DND-41 (cell line): ENCODE measurements around the gene TSPAN5.
A peak's percentile ranks its signal among the peaks of the same experiment; 100 is the strongest.

ENCODE experiments used
- CTCF ChIP-seq: IDR thresholded peaks from 2 replicates; pipeline ENCODE4 v1.5.1; 2012; ENCODE audit warnings: borderline replicate concordance, low read length, moderate library complexity, mild to moderate bottlenecking; ENCODE audit not compliant: poor library complexity, severe bottlenecking; ENCODE audit errors: extremely low read depth
- EZH2 ChIP-seq: IDR thresholded peaks from 3 replicates; pipeline ENCODE4 v1.6.1; 2012; ENCODE audit warnings: borderline replicate concordance, low read depth, mild to moderate bottlenecking, moderate library complexity, low read length, inconsistent platforms; ENCODE audit not compliant: severe bottlenecking

GRCh38 chr4:98448908-98449307, 209.5 kb downstream of the TSPAN5 start:
- peak; percentile 0 for TF ChIP-seq CTCF
- TF ChIP-seq EZH2, result no peak
